ENCODE measurements around the gene ALOX12B. TPM values are rescaled to one million over a fixed set of nuclear protein-coding genes. Genes with fewer than 3 reads are reported as not detected.

The ALOX12B gene
- total RNA-seq, 2 donors from 2014 or later = 0.48 to 0.69 TPM

DNA sequence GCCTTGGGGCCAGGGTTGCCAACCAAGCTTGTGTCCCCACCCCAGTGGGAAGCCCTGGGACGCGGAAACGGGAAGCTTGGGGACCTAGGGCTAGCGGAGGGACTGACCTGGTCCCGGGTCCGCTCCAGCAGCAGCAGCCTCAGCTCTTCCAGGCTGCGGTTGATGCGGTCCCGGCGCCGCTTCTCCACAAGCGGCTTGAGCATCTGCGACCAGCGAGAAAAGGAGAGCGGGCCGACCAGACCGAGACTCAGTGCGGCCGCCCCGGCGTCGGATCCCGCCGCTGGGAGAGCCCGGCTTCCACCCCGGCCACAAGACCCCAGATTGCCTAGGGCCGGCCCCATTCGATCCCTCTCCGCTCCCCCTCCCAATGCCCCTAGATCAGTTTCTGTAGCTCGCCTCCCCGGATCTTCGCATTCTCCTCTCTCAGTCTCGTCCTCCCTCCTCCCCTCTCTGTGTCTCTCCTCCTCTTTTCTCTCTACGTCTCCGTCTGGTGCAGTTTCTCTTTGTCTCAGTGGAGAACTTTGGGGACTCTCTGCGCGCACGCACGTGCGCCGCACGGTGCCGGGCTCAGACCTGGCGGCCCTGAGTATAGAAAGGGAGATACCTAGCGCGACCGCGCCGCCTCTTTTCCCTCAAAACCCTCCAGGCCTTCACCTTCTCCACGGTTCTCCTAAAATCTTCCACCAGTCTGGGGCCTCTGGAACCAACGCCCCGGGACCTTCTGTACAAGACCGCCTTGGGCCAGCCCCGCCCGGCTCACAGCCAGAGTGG lies 35.6 kb upstream of the ALOX12B start:
- intact Hi-C loops (cut with DNase I) = no loop called here
- peak; percentile 53 for DNase-seq
- Histone ChIP-seq H3K4me3 (peak overlapping the region; percentile 50), H3K9me3 (no peaks in the 10 kb centered on the region), H3K9ac (ENCODE audit: low read depth in 2 of 2, low read length in 2 of 2) (peak overlapping the region; percentile 41 to 51), H3K27ac (no peak overlapping the region), H3K4me1 (peaks cover 48% of the 10 kb centered on the region), H3K36me3 (no peaks in the 10 kb centered on the region), H3K27me3 (peaks cover 44% of the 10 kb centered on the region)
- TF ChIP-seq, protein P1, sequence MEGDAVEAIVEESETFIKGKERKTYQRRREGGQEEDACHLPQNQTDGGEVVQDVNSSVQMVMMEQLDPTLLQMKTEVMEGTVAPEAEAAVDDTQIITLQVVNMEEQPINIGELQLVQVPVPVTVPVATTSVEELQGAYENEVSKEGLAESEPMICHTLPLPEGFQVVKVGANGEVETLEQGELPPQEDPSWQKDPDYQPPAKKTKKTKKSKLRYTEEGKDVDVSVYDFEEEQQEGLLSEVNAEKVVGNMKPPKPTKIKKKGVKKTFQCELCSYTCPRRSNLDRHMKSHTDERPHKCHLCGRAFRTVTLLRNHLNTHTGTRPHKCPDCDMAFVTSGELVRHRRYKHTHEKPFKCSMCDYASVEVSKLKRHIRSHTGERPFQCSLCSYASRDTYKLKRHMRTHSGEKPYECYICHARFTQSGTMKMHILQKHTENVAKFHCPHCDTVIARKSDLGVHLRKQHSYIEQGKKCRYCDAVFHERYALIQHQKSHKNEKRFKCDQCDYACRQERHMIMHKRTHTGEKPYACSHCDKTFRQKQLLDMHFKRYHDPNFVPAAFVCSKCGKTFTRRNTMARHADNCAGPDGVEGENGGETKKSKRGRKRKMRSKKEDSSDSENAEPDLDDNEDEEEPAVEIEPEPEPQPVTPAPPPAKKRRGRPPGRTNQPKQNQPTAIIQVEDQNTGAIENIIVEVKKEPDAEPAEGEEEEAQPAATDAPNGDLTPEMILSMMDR (IDR thresholded peaks at IDR 0.05) = no peak

DNA sequence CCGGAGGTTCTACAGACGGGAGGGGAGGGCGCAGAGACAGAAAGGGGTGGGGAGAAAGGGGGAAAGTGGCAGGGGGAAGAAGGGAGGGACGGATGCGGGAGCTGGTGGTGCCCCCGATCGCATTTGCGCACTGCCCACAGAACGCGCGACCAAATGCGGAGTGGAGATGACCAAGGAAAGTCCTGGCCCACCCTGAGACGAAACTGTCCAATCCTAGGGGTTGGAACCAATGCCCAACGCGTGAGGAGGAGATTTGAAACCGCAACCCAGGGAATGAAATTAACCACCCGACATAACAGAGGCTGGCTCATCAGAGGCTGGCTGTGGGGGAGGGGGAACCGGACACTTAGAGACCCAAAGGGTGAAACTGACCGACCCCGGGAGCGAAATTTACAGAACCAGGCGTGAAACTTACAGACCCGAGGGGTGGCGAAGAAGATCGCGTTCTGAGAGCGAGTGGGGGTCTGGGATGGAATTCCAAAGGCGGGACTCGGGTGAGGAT lies 35.0 kb upstream of the ALOX12B start:
- peak overlapping the region; percentile 16 to 24 for H3K9ac ChIP-seq (ENCODE audit: low read depth in 2 of 2, low read length in 2 of 2)
- peaks cover 53% of the 10 kb centered on the region for H3K4me1 ChIP-seq
- H3K9me3 ChIP-seq = no peaks in the 10 kb centered on the region
- no peaks in the 10 kb centered on the region for H3K36me3 ChIP-seq
- H3K4me3 ChIP-seq = peak overlapping the region; percentile 50
- no peak overlapping the region for H3K27ac ChIP-seq
- intact Hi-C loops (cut with DNase I) = no loop called here
- peaks cover 49% of the 10 kb centered on the region for H3K27me3 ChIP-seq
- TF ChIP-seq, protein P1 (IDR thresholded peaks at IDR 0.05) = no peak
- peak; percentile 44 for DNase-seq

DNA sequence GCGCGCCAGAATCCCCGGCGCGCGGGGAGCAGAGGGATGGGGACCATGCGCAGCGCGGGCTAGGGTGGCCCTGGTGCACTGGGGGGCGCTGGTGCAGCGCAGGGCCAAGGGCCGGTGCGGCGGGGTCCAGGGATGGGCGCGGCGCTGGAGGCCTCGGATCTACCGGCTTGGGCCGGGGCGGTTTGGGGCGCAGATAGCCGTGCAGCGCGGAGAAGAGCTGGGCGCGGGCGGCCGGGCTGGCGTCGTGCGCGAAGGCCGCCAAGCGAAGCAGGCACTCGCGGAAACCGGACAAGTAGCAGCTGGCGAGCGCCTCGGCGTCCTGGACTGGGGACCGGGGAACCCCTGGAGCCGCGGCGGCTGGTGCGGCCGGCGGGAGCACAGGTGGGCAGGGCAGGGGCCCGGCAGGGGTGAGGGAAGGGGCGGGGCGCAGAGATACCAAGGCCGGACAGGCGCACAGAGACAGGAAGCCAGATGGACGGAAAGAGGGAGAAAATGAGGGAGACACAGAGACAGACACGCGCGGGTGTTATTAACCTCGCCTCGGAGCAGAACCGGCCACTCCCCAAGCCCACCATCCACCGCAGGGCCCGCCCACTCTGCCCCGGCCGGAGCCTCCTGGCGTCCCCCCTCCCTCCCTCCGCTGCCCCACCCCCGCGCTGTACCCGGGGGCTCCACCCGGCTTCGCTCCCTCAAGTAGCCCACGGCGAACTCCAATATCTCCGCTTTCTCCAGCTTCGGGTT lies 34.3 kb upstream of the ALOX12B start:
- H3K36me3 ChIP-seq = no peaks in the 10 kb centered on the region

DNA sequence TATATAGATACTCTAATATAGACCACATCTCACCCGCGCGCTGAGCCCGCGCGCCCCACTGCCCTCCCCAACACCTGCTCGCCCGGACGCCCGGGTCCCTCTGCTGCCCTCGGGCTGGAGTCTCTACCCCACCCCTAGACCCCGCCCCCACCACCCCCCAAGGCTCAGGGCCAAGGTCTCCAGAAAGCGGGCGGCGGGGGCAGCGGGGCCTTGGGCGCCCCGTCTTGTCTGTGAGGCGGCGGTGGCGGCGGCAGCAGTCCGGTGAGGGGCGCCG lies 33.8 kb upstream of the ALOX12B start:
- TF ChIP-seq, protein P1 (IDR thresholded peaks at IDR 0.05) = no peak
- H3K27me3 ChIP-seq = peaks cover 60% of the 10 kb centered on the region
- intact Hi-C loops (cut with DNase I) = loop anchor here (2.0 kb wide), 1 partner anchor 65 kb away; no protein-coding TSS in a partner anchor
- peak overlapping the region; percentile 50 for H3K4me3 ChIP-seq
- H3K27ac ChIP-seq = no peak overlapping the region
- no peak overlapping the region for H3K9ac ChIP-seq (ENCODE audit: low read depth in 2 of 2, low read length in 2 of 2)
- H3K36me3 ChIP-seq = no peaks in the 10 kb centered on the region
- DNase-seq = no peak
- no peaks in the 10 kb centered on the region for H3K9me3 ChIP-seq
- H3K4me1 ChIP-seq = peaks cover 53% of the 10 kb centered on the region

More for the DNA sequence above, 34.3 kb upstream of the ALOX12B start:
- Histone ChIP-seq H3K27ac (no peak overlapping the region), H3K4me3 (peak overlapping the region; percentile 50), H3K9me3 (no peaks in the 10 kb centered on the region), H3K4me1 (peaks cover 53% of the 10 kb centered on the region), H3K27me3 (peaks cover 55% of the 10 kb centered on the region), H3K9ac (ENCODE audit: low read depth in 2 of 2, low read length in 2 of 2) (peak overlapping the region; percentile 16 to 24)
- TF ChIP-seq, protein P1 (IDR thresholded peaks at IDR 0.05) = peak; percentile 18
- intact Hi-C loops (cut with DNase I) = loop anchor here (2.0 kb wide), 1 partner anchor 65 kb away; no protein-coding TSS in a partner anchor
- peak; percentile 65 for DNase-seq

GRCh38 chr17:8120520-8121406 lies 33.2 kb upstream of the ALOX12B start:
- no peaks in the 10 kb centered on the region for H3K36me3 ChIP-seq
- H3K9me3 ChIP-seq = no peaks in the 10 kb centered on the region
- TF ChIP-seq, protein P1 (IDR thresholded peaks at IDR 0.05) = no peak
- DNase-seq = peak; percentile 87
- peaks cover 53% of the 10 kb centered on the region for H3K4me1 ChIP-seq
- peak overlapping the region; percentile 24 to 32 for H3K9ac ChIP-seq (ENCODE audit: low read depth in 2 of 2, low read length in 2 of 2)
- no peak overlapping the region for H3K27ac ChIP-seq
- H3K27me3 ChIP-seq = peaks cover 63% of the 10 kb centered on the region
- H3K4me3 ChIP-seq = peak overlapping the region; percentile 50
- intact Hi-C loops (cut with DNase I) = loop anchor here (2.0 kb wide), 1 partner anchor 66 kb away; no protein-coding TSS in a partner anchor
